Immature natural killer cell (primary cell): ENCODE results near the gene TACR3. TPM values are rescaled to one million over a fixed set of nuclear protein-coding genes. Genes with fewer than 3 reads are reported as not detected.
"Not testable (repeated sequence)": the region's sequence is repeated elsewhere in the genome, so short reads cannot be mapped to it uniquely, and the experiment has no call there.

Experiments used
- DNase-seq, 3 donors: peaks; one replicate each; pipeline ENCODE4 v3.0.0; 2022; ENCODE audit warnings: mixed read lengths in 1 of 3
- H3K27ac Mint-ChIP-seq, 6 donors: one replicate each; pipeline ENCODE4 v1.8.0; 2020; ENCODE audit warnings: mixed read lengths in 6 of 6, mild to moderate bottlenecking in 5 of 6, inconsistent platforms in 4 of 6, moderate library complexity in 3 of 6
- H3K27me3 Mint-ChIP-seq, 3 donors: one replicate each; pipeline ENCODE4 v1.8.0; 2020 to 2021; ENCODE audit warnings: low read depth in 3 of 3, mild to moderate bottlenecking in 3 of 3, mixed read lengths in 3 of 3, moderate library complexity in 3 of 3, inconsistent platforms in 1 of 3
- H3K36me3 Mint-ChIP-seq, 3 donors: one replicate each; pipeline ENCODE4 v1.8.0; 2020; ENCODE audit warnings: mixed read lengths in 3 of 3, inconsistent platforms in 2 of 3, mild to moderate bottlenecking in 2 of 3
- H3K4me1 Mint-ChIP-seq, 2 donors: one replicate each; pipeline ENCODE4 v1.8.0; 2020; ENCODE audit warnings: inconsistent platforms in 2 of 2, mild to moderate bottlenecking in 2 of 2, mixed read lengths in 2 of 2, moderate library complexity in 1 of 2
- H3K4me3 Mint-ChIP-seq, 5 donors: one replicate each; pipeline ENCODE4 v1.8.0; 2020; ENCODE audit warnings: mild to moderate bottlenecking in 5 of 5, mixed read lengths in 5 of 5, inconsistent platforms in 3 of 5, moderate library complexity in 3 of 5
- H3K9me3 Mint-ChIP-seq, 6 donors: one replicate each; pipeline ENCODE4 v1.8.0; 2020; ENCODE audit warnings: mild to moderate bottlenecking in 6 of 6, mixed read lengths in 6 of 6, inconsistent platforms in 4 of 6, moderate library complexity in 3 of 6
- polyA plus RNA-seq, 3 donors: library from polyadenylated mRNA; unstranded; fragments of 300-500 nt; fragmentation: Illumina TruSeq; gene quantifications; one replicate each; pipeline ENCODE4 v1.2.3, GENCODE V29; 2021

The TACR3 gene
- not detected for polyA plus RNA-seq

GRCh38 chr4:103719830-103720207, at the start of gene TACR3:
Gene TACR3, minus strand, starts transcription at chr4:103719985. Its CDS starts 310 bp downstream, at chr4:103719675.
- Mint-ChIP-seq H3K4me1 (no peaks in the 10 kb centered on the region), H3K4me3 (no peak within 1 kb of the TSS), H3K27ac (no peak within 1 kb of the TSS), H3K27me3 (peaks cover 0 to 3% (median 1%) of the 10 kb centered on the region in 3 donors), H3K36me3 (no peaks in the 10 kb centered on the region), H3K9me3 (peaks cover 0 to 35% (median 10%) of the 10 kb centered on the region in 6 donors)
- no peak for DNase-seq

DNA sequence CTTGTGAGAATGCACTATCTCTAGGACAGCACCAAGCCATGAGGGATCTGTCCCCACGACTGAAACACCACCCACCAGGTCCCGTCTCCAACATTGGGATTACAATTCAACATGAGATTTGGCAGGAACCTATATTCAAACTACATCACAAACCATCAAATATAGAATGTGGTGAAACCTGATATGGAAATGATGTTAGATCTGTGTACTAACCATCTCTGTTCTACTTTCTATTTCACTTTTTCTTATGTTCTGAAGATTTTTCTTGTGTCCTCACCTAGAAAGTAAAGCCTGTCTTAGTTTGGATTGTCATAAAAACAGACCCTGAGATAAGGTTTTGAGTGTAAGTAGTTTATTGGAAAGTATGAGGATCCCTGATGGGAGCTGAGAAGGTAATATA, 37.8 kb upstream of the TACR3 start:
- H3K4me3 Mint-ChIP-seq = no peak overlapping the region

GRCh38 chr4:103756741-103757140, 37.0 kb upstream of the TACR3 start:
- Mint-ChIP-seq H3K36me3 (no peaks in the 10 kb centered on the region), H3K9me3 (peaks cover 0 to 16% (median 4%) of the 10 kb centered on the region in 6 donors), H3K4me3 (no peak overlapping the region), H3K27me3 (no peaks in the 10 kb centered on the region), H3K27ac (no peak overlapping the region), H3K4me1 (no peaks in the 10 kb centered on the region)
- DNase-seq = no peak

More for the DNA sequence above, 37.8 kb upstream of the TACR3 start:
- no peaks in the 10 kb centered on the region for H3K36me3 Mint-ChIP-seq
- H3K4me1 Mint-ChIP-seq = no peaks in the 10 kb centered on the region
- no peaks in the 10 kb centered on the region for H3K27me3 Mint-ChIP-seq
- no peak overlapping the region for H3K27ac Mint-ChIP-seq
- peaks cover 0 to 16% (median 4%) of the 10 kb centered on the region in 6 donors for H3K9me3 Mint-ChIP-seq
- no peak for DNase-seq

DNA sequence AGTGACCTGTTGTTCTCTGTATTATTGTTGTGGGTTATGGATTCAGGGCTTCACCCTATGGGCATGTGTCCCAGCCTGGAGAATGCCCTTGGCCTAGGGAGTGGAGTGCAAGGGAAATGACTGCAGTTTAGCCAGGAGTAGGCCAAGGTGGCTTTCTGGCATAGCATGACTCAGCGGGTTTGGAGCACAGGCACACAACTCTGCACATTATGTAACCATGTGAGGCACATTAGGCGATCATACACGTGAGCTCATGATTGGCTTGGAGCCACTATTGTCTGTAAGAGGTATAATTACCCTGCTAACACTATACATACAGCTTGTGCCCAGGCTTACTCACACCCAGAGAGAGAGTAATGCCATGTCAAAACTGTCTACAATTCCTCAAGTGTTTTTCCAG, 35.1 kb upstream of the TACR3 start:
- H3K36me3 Mint-ChIP-seq = no peaks in the 10 kb centered on the region
- H3K27ac Mint-ChIP-seq = no peak overlapping the region
- no peak overlapping the region for H3K4me3 Mint-ChIP-seq
- no peak for DNase-seq
- H3K4me1 Mint-ChIP-seq = no peaks in the 10 kb centered on the region
- H3K9me3 Mint-ChIP-seq = peaks cover 2 to 17% (median 11%) of the 10 kb centered on the region in 6 donors
- no peaks in the 10 kb centered on the region for H3K27me3 Mint-ChIP-seq

GRCh38 chr4:103753868-103754653, 34.3 kb upstream of the TACR3 start:
- no peaks in the 10 kb centered on the region for H3K27me3 Mint-ChIP-seq
- H3K4me3 Mint-ChIP-seq = no peak overlapping the region
- no peak overlapping the region for H3K27ac Mint-ChIP-seq
- peaks cover 2 to 21% (median 12%) of the 10 kb centered on the region in 6 donors for H3K9me3 Mint-ChIP-seq
- H3K36me3 Mint-ChIP-seq = no peaks in the 10 kb centered on the region
- no peak for DNase-seq
- no peaks in the 10 kb centered on the region for H3K4me1 Mint-ChIP-seq

GRCh38 chr4:103723150-103723549, 3.4 kb upstream of the TACR3 start:
- not testable (repeated sequence) for H3K36me3 Mint-ChIP-seq, H3K27ac Mint-ChIP-seq, H3K27me3 Mint-ChIP-seq, H3K4me1 Mint-ChIP-seq, DNase-seq, H3K4me3 Mint-ChIP-seq
- H3K9me3 Mint-ChIP-seq = peaks cover 9 to 37% (median 15%) of the 10 kb centered on the region in 6 donors

- Mint-ChIP-seq H3K4me3 (no peak overlapping the region), H3K36me3 (no peaks in the 10 kb centered on the region), H3K27me3 (peaks cover 0 to 3% (median 1%) of the 10 kb centered on the region in 3 donors), H3K27ac (no peak overlapping the region), H3K9me3 (peaks cover 8 to 39% (median 11%) of the 10 kb centered on the region in 6 donors), H3K4me1 (no peaks in the 10 kb centered on the region)
- no peak for DNase-seq
Observed at GRCh38 chr4:103721251-103721650, 1.5 kb upstream of the TACR3 start.

DNA sequence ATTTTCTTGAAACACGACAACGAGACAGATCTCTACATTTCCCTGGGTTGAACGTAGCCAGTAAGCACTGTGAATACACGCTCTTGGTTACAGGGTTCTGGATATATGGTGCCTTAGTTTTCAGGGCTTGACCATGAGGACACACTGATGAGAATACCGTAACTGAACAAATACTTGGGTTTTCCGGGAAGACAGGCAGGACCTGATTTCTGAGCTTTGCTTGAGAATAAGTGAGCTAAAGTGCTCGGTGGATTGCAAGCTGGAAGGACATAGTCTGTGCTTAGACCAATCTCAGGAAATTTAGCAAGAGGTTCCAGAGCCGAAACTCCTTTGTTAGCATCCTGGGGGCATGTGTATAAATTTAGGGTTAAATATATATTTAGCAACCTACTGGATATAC, 876 bp upstream of the TACR3 start:
- H3K27me3 Mint-ChIP-seq = peaks cover 0 to 3% (median 1%) of the 10 kb centered on the region in 3 donors
- H3K4me1 Mint-ChIP-seq = no peaks in the 10 kb centered on the region
- DNase-seq = no peak
- H3K27ac Mint-ChIP-seq = no peak overlapping the region
- H3K9me3 Mint-ChIP-seq = peaks cover 2 to 33% (median 11%) of the 10 kb centered on the region in 6 donors
- no peaks in the 10 kb centered on the region for H3K36me3 Mint-ChIP-seq
- H3K4me3 Mint-ChIP-seq = no peak overlapping the region

GRCh38 chr4:103719105-103719829, 518 bp downstream of the TACR3 start:
- no peak for DNase-seq
- no peaks in the 10 kb centered on the region for H3K4me1 Mint-ChIP-seq

GRCh38 chr4:103692615-103693014, 27.2 kb downstream of the TACR3 start:
- Mint-ChIP-seq H3K36me3 (no peaks in the 10 kb centered on the region), H3K4me3 (no peak overlapping the region), H3K27me3 (no peaks in the 10 kb centered on the region), H3K4me1 (no peaks in the 10 kb centered on the region), H3K9me3 (peaks cover 2 to 9% (median 4%) of the 10 kb centered on the region in 6 donors), H3K27ac (no peak overlapping the region)
- no peak for DNase-seq

More at GRCh38 chr4:103719105-103719829, 518 bp downstream of the TACR3 start:
- H3K36me3 Mint-ChIP-seq = no peaks in the 10 kb centered on the region
- peaks cover 0 to 36% (median 10%) of the 10 kb centered on the region in 6 donors for H3K9me3 Mint-ChIP-seq
- no peak overlapping the region for H3K4me3 Mint-ChIP-seq
- peaks cover 0 to 3% (median 1%) of the 10 kb centered on the region in 3 donors for H3K27me3 Mint-ChIP-seq
- no peak overlapping the region for H3K27ac Mint-ChIP-seq

- Mint-ChIP-seq H3K9me3 (peaks cover 2 to 44% (median 22%) of the 10 kb centered on the region in 6 donors), H3K27me3 (no peaks in the 10 kb centered on the region), H3K27ac (no peak overlapping the region), H3K4me3 (no peak overlapping the region), H3K4me1 (no peaks in the 10 kb centered on the region), H3K36me3 (no peaks in the 10 kb centered on the region)
- DNase-seq = no peak
Observed at GRCh38 chr4:103673983-103674382, 45.8 kb downstream of the TACR3 start.

DNA sequence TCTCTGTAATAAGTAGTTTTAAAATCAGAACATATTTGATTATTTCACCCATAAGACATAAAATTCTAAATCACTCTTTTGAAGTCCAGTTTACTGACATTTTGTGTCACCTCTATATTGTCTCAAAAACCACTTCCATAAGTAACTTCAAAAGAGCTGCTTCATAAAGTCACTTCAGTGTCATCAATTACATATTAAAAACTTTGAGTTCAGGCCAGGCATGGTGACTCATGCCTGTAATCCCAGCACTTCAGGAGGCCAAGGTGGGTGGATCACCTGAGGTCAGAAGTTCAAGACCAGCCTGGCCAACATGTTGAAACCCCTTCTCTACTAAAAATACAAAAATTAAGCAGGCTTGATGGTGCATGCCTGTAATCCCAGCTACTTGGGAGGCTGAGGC, 53.0 kb downstream of the TACR3 start:
- H3K4me1 Mint-ChIP-seq = not testable (repeated sequence)

DNA sequence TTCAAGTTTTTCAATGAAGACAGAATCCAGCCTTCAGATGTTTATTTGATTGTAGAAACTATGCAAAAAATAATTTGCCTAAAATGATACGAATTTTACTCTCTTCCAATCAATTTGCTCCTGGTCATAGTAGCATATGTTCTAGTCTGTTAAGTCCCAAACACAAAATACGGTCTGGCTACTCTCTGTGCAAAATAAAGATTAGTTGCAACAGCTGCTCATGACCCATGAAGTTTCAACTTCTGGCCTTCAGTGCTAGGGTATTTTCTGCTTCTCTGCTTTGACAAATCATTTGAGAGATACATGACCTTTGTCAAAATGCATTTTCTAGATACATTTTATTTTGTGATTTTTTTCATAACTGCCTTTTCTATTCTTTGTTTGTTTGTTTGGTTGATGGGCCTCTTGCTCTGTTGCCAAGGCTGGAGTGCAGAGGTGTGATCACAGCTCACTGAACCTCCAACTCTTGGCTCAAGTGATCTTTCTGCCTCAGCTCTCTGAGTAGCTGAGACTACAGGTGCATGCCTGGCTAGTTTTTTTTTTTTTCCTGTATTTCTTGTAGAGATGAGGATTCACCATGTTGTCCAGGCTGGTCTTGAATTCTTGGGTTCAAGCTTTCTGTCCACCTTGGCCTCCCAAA, 55.2 kb downstream of the TACR3 start:
- no peak overlapping the region for H3K27ac Mint-ChIP-seq
- H3K4me1 Mint-ChIP-seq = no peaks in the 10 kb centered on the region
- no peak overlapping the region for H3K4me3 Mint-ChIP-seq
- no peak for DNase-seq
- peaks cover 0 to 23% (median 10%) of the 10 kb centered on the region in 6 donors for H3K9me3 Mint-ChIP-seq
- H3K36me3 Mint-ChIP-seq = peaks cover 0 to 3% (median 0%) of the 10 kb centered on the region in 3 donors
- H3K27me3 Mint-ChIP-seq = peaks cover 0 to 4% (median 0%) of the 10 kb centered on the region in 3 donors

More for the DNA sequence above, 53.0 kb downstream of the TACR3 start:
- H3K27me3 Mint-ChIP-seq, H3K4me3 Mint-ChIP-seq, H3K27ac Mint-ChIP-seq, DNase-seq, H3K36me3 Mint-ChIP-seq: not testable (repeated sequence)
- H3K9me3 Mint-ChIP-seq = peaks cover 2 to 21% (median 12%) of the 10 kb centered on the region in 6 donors

GRCh38 chr4:103648541-103648940, 71.2 kb downstream of the TACR3 start:
- Mint-ChIP-seq H3K9me3 (peaks cover 2 to 13% (median 8%) of the 10 kb centered on the region in 6 donors), H3K27me3 (no peaks in the 10 kb centered on the region), H3K4me3 (no peak overlapping the region), H3K27ac (no peak overlapping the region), H3K4me1 (no peaks in the 10 kb centered on the region), H3K36me3 (no peaks in the 10 kb centered on the region)
- no peak for DNase-seq
